HG03064 (cell line): ENCODE results near the gene SRRD.

Source experiments
- ATAC-seq: cut with Tn5 transposase; IDR thresholded peaks from one replicate; pipeline ENCODE4 v1.9.1; 2021; ENCODE audit warnings: low read depth; ENCODE audit not compliant: unreplicated experiment

The SRRD gene

GRCh38 chr22:26542831-26543230, 59.2 kb downstream of the SRRD start:
- ATAC-seq = no peak
